LNCaP clone FGC (cell line): ENCODE measurements around the gene C9orf85.

ENCODE experiments used
- DNase-seq: peaks from one replicate; pipeline ENCODE4 v3.0.0-alpha.2; 2011; ENCODE audit warnings: low read depth
- H3K4me3 ChIP-seq: 2 replicates; pipeline ENCODE4 v1.5.1; 2011; ENCODE audit warnings: mild to moderate bottlenecking, low read depth, low read length, control low read depth
- TF ChIP-seq, protein P1 (sequence below): IDR thresholded peaks from 2 replicates; pipeline ENCODE4 v1.5.1; 2012; ENCODE audit warnings: mild to moderate bottlenecking; ENCODE audit not compliant: control insufficient read depth, insufficient read depth; ENCODE audit errors: extremely low read depth

C9orf85 gene

GRCh38 chr9:72022841-72023240, 111.4 kb downstream of the C9orf85 start:
- no peak for DNase-seq
- TF ChIP-seq, protein P1, sequence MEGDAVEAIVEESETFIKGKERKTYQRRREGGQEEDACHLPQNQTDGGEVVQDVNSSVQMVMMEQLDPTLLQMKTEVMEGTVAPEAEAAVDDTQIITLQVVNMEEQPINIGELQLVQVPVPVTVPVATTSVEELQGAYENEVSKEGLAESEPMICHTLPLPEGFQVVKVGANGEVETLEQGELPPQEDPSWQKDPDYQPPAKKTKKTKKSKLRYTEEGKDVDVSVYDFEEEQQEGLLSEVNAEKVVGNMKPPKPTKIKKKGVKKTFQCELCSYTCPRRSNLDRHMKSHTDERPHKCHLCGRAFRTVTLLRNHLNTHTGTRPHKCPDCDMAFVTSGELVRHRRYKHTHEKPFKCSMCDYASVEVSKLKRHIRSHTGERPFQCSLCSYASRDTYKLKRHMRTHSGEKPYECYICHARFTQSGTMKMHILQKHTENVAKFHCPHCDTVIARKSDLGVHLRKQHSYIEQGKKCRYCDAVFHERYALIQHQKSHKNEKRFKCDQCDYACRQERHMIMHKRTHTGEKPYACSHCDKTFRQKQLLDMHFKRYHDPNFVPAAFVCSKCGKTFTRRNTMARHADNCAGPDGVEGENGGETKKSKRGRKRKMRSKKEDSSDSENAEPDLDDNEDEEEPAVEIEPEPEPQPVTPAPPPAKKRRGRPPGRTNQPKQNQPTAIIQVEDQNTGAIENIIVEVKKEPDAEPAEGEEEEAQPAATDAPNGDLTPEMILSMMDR, result no peak
- H3K4me3 ChIP-seq, result no peak overlapping the region
